Nephron (organoid): ENCODE results near the gene DNAJB1.
"Not testable (repeated sequence)": the region's sequence is repeated elsewhere in the genome, so short reads cannot be mapped to it uniquely, and the experiment has no call there.

Source experiments
- H3K27ac Mint-ChIP-seq, 3 experiments: 2 replicates each; pipeline ENCODE4 v1.8.0; 2020; ENCODE audit warnings: mixed read lengths in 3 of 3, mild to moderate bottlenecking in 2 of 3, moderate library complexity in 1 of 3
- H3K27me3 Mint-ChIP-seq: 2 replicates; pipeline ENCODE4 v1.8.0; 2021; ENCODE audit warnings: low read depth, mild to moderate bottlenecking, moderate library complexity, mixed read lengths
- H3K36me3 Mint-ChIP-seq: 2 replicates; pipeline ENCODE4 v1.8.0; 2020; ENCODE audit warnings: low read depth, mixed read lengths
- H3K4me1 Mint-ChIP-seq: 2 replicates; pipeline ENCODE4 v1.8.0; 2020; ENCODE audit warnings: mixed read lengths
- H3K4me3 Mint-ChIP-seq, 3 experiments: 2 replicates each; pipeline ENCODE4 v1.8.0; 2020; ENCODE audit warnings: mild to moderate bottlenecking in 3 of 3, mixed read lengths in 3 of 3, moderate library complexity in 2 of 3
- H3K9me3 Mint-ChIP-seq: 2 replicates; pipeline ENCODE4 v1.8.0; 2020; ENCODE audit warnings: mixed read lengths
- CTCF ChIP-seq, 3 experiments: fragments of 200-600 bp; sonication (generic); IDR thresholded peaks; one replicate each; pipeline ENCODE4 v1.5.0; 2021; ENCODE audit warnings: antibody characterized with exemption in 3 of 3; ENCODE audit not compliant: unreplicated experiment in 3 of 3

Gene DNAJB1

GRCh38 chr19:14545716-14546082, 27.5 kb upstream of the DNAJB1 start:
- H3K36me3 Mint-ChIP-seq: peaks cover 12% of the 10 kb centered on the region
- peak overlapping the region in 2 of 3 experiments; percentile 49 to 74 for H3K27ac Mint-ChIP-seq
- H3K27me3 Mint-ChIP-seq: no peaks in the 10 kb centered on the region
- H3K9me3 Mint-ChIP-seq: no peaks in the 10 kb centered on the region
- peaks cover 28% of the 10 kb centered on the region for H3K4me1 Mint-ChIP-seq
- H3K4me3 Mint-ChIP-seq: no peak overlapping the region
- no peak for TF ChIP-seq CTCF (IDR thresholded peaks at IDR 0.05; ENCODE audit: unreplicated experiment in 3 of 3)

GRCh38 chr19:14544977-14545715, 26.9 kb upstream of the DNAJB1 start:
- H3K27ac Mint-ChIP-seq: peak overlapping the region in 2 of 3 experiments; percentile 74 to 78
- H3K36me3 Mint-ChIP-seq: peaks cover 12% of the 10 kb centered on the region
- H3K9me3 Mint-ChIP-seq: no peaks in the 10 kb centered on the region
- peaks cover 24% of the 10 kb centered on the region for H3K4me1 Mint-ChIP-seq
- H3K27me3 Mint-ChIP-seq: no peaks in the 10 kb centered on the region
- no peak overlapping the region for H3K4me3 Mint-ChIP-seq
- no peak for TF ChIP-seq CTCF (IDR thresholded peaks at IDR 0.05; ENCODE audit: unreplicated experiment in 3 of 3)

GRCh38 chr19:14544047-14544446, 25.9 kb upstream of the DNAJB1 start:
- peaks cover 19% of the 10 kb centered on the region for H3K4me1 Mint-ChIP-seq
- H3K4me3 Mint-ChIP-seq: no peak overlapping the region
- no peaks in the 10 kb centered on the region for H3K9me3 Mint-ChIP-seq
- H3K27me3 Mint-ChIP-seq: no peaks in the 10 kb centered on the region
- no peak overlapping the region for H3K27ac Mint-ChIP-seq
- TF ChIP-seq CTCF (IDR thresholded peaks at IDR 0.05; ENCODE audit: unreplicated experiment in 3 of 3): no peak
- H3K36me3 Mint-ChIP-seq: peaks cover 12% of the 10 kb centered on the region

- Mint-ChIP-seq H3K36me3 (peaks cover 9% of the 10 kb centered on the region), H3K4me3 (no peak overlapping the region), H3K27ac (no peak overlapping the region), H3K9me3 (no peaks in the 10 kb centered on the region), H3K4me1 (peaks cover 19% of the 10 kb centered on the region), H3K27me3 (no peaks in the 10 kb centered on the region)
- TF ChIP-seq CTCF (IDR thresholded peaks at IDR 0.05; ENCODE audit: unreplicated experiment in 3 of 3): no peak
Observed at GRCh38 chr19:14542711-14543328, 24.6 kb upstream of the DNAJB1 start.

- H3K4me3 Mint-ChIP-seq, H3K9me3 Mint-ChIP-seq, H3K36me3 Mint-ChIP-seq, H3K27me3 Mint-ChIP-seq, H3K27ac Mint-ChIP-seq: not testable (repeated sequence)
- peaks cover 18% of the 10 kb centered on the region for H3K4me1 Mint-ChIP-seq
Observed at GRCh38 chr19:14541979-14542378, 23.8 kb upstream of the DNAJB1 start.

- Mint-ChIP-seq H3K4me1 (peaks cover 14% of the 10 kb centered on the region), H3K27me3 (no peaks in the 10 kb centered on the region), H3K4me3 (no peak overlapping the region), H3K36me3 (peaks cover 9% of the 10 kb centered on the region), H3K27ac (no peak overlapping the region), H3K9me3 (no peaks in the 10 kb centered on the region)
- TF ChIP-seq CTCF (IDR thresholded peaks at IDR 0.05; ENCODE audit: unreplicated experiment in 3 of 3): no peak
Observed at GRCh38 chr19:14540741-14541525, 22.7 kb upstream of the DNAJB1 start.
